ENCODE data around the gene IL36B.

The IL36B gene

DNA sequence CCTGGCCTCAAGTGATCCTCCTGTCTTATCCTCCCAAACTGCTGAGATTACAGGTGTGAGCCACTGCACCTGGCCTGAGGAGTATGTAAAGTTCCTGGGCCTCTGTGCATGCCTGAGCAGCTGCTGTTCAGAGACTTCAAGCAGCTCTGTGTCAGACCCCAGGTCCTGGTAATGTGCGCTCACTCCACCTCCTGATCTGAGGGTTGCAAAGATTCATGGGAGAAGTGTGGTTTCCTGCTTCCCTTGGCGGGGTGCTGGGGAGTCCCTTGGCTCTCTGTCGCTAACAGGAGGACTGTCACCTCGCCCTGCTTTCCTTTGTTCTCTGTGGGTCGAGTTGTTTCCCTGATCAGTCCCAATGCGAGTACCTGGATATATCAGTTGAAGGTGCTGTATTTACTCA is 56.0 kb downstream of the IL36B start:
- Histone ChIP-seq H3K27me3 (ENCODE audit: control insufficient read depth, insufficient read depth, low read length) (no peaks in the 10 kb centered on the region), H3K36me3 (ENCODE audit: control insufficient read depth, insufficient read depth, low read length) (no peaks in the 10 kb centered on the region), H3K9me3 (ENCODE audit: control insufficient read depth, insufficient read depth, low read length) (peaks cover 3% of the 10 kb centered on the region), H3K9ac (ENCODE audit: low read depth, low read length) (no peak overlapping the region), H3K4me1 (ENCODE audit: control insufficient read depth, insufficient read depth, low read length) (no peaks in the 10 kb centered on the region), H3K4me3 (ENCODE audit: low read depth, low read length) (no peak overlapping the region)

DNA sequence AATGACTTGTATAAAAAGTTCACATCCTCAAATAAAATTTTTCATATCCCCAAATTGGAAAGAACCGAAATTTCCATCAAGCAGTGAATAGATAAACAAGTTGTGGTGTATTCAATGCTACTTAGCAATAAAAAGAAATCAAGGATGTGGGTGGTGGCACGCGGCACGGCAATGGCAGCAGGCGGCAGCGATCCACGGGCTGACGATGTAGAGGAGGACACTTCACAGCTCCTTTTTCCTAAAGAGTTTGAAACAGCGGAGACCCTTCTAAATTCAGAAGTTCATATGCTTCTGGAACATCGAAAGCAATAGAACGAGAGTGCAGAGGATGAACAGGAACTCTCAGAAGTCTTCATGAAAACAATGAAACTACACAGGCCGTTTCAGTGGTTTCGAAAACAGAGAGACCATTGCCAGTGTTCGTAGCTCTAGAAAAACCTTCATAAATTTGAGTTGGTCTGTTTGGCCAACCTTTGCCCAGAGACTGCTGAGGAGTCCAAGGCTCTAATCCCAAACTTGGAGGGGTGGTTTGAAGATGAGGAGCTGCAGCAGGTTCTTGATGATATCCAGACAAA is 57.2 kb downstream of the IL36B start:
- Histone ChIP-seq H3K27me3 (ENCODE audit: control insufficient read depth, insufficient read depth, low read length) (no peaks in the 10 kb centered on the region), H3K36me3 (ENCODE audit: control insufficient read depth, insufficient read depth, low read length) (no peaks in the 10 kb centered on the region), H3K9me3 (ENCODE audit: control insufficient read depth, insufficient read depth, low read length) (no peaks in the 10 kb centered on the region), H3K9ac (ENCODE audit: low read depth, low read length) (no peak overlapping the region), H3K4me1 (ENCODE audit: control insufficient read depth, insufficient read depth, low read length) (no peaks in the 10 kb centered on the region), H3K4me3 (ENCODE audit: low read depth, low read length) (no peak overlapping the region)

DNA sequence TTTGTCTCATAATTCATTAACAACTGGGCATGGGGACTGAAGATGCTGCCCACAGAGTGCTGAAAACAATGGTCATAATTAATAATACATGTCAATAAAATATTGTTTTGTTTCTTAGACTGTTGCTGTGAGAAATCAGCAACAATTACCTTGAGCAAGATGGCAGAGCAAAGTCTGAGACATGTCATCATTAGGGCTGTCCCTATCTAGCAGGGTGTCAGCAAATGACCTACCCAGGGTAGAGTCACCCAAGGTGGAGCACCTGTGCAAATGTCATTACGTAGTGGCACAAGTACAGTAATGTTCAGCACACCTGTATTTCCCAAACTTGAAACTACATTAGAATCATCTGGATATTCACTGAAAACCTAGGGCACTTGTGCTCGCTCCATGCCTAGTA is 58.0 kb downstream of the IL36B start:
- H3K9ac ChIP-seq (ENCODE audit: low read depth, low read length): no peak overlapping the region
- H3K4me3 ChIP-seq (ENCODE audit: low read depth, low read length): no peak overlapping the region
- H3K9me3 ChIP-seq (ENCODE audit: control insufficient read depth, insufficient read depth, low read length): no peaks in the 10 kb centered on the region

DNA sequence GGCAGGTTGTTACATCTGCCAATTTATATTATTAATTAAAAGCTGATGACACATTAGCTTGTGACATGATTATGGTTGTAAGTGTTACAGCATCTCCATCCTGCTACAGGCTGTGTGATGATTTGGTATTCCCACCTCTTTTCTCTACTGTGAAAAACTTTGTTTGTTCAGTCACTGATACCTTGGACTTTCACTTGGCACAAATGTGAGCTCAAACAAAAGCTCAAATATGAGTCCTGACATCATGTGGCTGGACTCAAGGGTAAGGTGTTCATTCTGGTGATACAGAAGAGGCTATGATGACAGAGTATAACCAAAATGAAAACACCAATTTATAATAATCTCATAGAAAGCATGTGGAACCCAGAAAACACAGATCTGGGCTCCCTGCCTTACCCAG is 58.8 kb downstream of the IL36B start:
- Histone ChIP-seq H3K36me3 (ENCODE audit: control insufficient read depth, insufficient read depth, low read length) (no peaks in the 10 kb centered on the region), H3K9me3 (ENCODE audit: control insufficient read depth, insufficient read depth, low read length) (no peaks in the 10 kb centered on the region), H3K4me1 (ENCODE audit: control insufficient read depth, insufficient read depth, low read length) (no peaks in the 10 kb centered on the region), H3K9ac (ENCODE audit: low read depth, low read length) (no peak overlapping the region), H3K4me3 (ENCODE audit: low read depth, low read length) (no peak overlapping the region), H3K27me3 (ENCODE audit: control insufficient read depth, insufficient read depth, low read length) (no peaks in the 10 kb centered on the region)

More for the DNA sequence above, 58.0 kb downstream of the IL36B start:
- Histone ChIP-seq H3K4me1 (ENCODE audit: control insufficient read depth, insufficient read depth, low read length) (no peaks in the 10 kb centered on the region), H3K36me3 (ENCODE audit: control insufficient read depth, insufficient read depth, low read length) (no peaks in the 10 kb centered on the region), H3K27me3 (ENCODE audit: control insufficient read depth, insufficient read depth, low read length) (no peaks in the 10 kb centered on the region)

GRCh38 chr2:112989611-112990010 is 63.1 kb downstream of the IL36B start:
- no peak overlapping the region for H3K4me3 ChIP-seq (ENCODE audit: low read depth, low read length)
- H3K27me3 ChIP-seq (ENCODE audit: control insufficient read depth, insufficient read depth, low read length): no peaks in the 10 kb centered on the region
- no peak overlapping the region for H3K9ac ChIP-seq (ENCODE audit: low read depth, low read length)
- no peaks in the 10 kb centered on the region for H3K4me1 ChIP-seq (ENCODE audit: control insufficient read depth, insufficient read depth, low read length)
- no peaks in the 10 kb centered on the region for H3K36me3 ChIP-seq (ENCODE audit: control insufficient read depth, insufficient read depth, low read length)
- H3K9me3 ChIP-seq (ENCODE audit: control insufficient read depth, insufficient read depth, low read length): no peaks in the 10 kb centered on the region

DNA sequence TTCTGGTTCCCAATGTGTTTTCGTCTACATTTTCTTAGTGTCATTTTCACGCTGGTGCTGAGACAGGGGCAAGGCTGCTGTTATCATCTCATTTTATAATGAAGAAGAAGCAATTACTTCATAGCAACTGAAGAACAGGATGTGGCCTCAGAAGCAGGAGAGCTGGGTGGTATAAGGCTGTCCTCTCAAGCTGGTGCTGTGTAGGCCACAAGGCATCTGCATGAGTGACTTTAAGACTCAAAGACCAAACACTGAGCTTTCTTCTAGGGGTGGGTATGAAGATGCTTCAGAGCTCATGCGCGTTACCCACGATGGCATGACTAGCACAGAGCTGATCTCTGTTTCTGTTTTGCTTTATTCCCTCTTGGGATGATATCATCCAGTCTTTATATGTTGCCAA is 67.6 kb downstream of the IL36B start:
- Histone ChIP-seq H3K9ac (ENCODE audit: low read depth, low read length) (no peak overlapping the region), H3K36me3 (ENCODE audit: control insufficient read depth, insufficient read depth, low read length) (no peaks in the 10 kb centered on the region), H3K4me3 (ENCODE audit: low read depth, low read length) (no peak overlapping the region), H3K4me1 (ENCODE audit: control insufficient read depth, insufficient read depth, low read length) (no peaks in the 10 kb centered on the region), H3K9me3 (ENCODE audit: control insufficient read depth, insufficient read depth, low read length) (no peaks in the 10 kb centered on the region), H3K27me3 (ENCODE audit: control insufficient read depth, insufficient read depth, low read length) (no peaks in the 10 kb centered on the region)

GRCh38 chr2:112980537-112980936 is 72.1 kb downstream of the IL36B start:
- Histone ChIP-seq H3K27me3 (ENCODE audit: control insufficient read depth, insufficient read depth, low read length) (peaks cover 5% of the 10 kb centered on the region), H3K4me3 (ENCODE audit: low read depth, low read length) (no peak overlapping the region), H3K4me1 (ENCODE audit: control insufficient read depth, insufficient read depth, low read length) (no peaks in the 10 kb centered on the region), H3K9ac (ENCODE audit: low read depth, low read length) (no peak overlapping the region), H3K36me3 (ENCODE audit: control insufficient read depth, insufficient read depth, low read length) (no peaks in the 10 kb centered on the region), H3K9me3 (ENCODE audit: control insufficient read depth, insufficient read depth, low read length) (no peaks in the 10 kb centered on the region)

DNA sequence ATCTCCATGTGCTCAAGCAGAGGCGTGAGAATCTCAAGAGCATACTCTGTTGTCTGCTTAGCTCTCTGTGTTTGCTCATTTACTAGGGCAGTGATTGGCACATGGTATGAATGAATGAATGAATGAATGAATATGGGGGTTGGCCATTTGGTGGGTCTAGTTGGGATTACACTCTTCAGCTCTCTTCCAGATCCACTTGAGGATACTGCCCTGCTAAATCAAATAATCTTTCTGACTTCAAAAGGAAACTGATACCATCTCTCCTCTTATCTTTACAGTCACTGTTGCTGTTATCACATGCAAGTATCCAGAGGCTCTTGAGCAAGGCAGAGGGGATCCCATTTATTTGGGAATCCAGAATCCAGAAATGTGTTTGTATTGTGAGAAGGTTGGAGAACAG is 72.9 kb downstream of the IL36B start:
- no peaks in the 10 kb centered on the region for H3K9me3 ChIP-seq (ENCODE audit: control insufficient read depth, insufficient read depth, low read length)
- H3K4me3 ChIP-seq (ENCODE audit: low read depth, low read length): no peak overlapping the region
- no peaks in the 10 kb centered on the region for H3K36me3 ChIP-seq (ENCODE audit: control insufficient read depth, insufficient read depth, low read length)
- H3K9ac ChIP-seq (ENCODE audit: low read depth, low read length): no peak overlapping the region
- no peaks in the 10 kb centered on the region for H3K4me1 ChIP-seq (ENCODE audit: control insufficient read depth, insufficient read depth, low read length)
- H3K27me3 ChIP-seq (ENCODE audit: control insufficient read depth, insufficient read depth, low read length): peaks cover 5% of the 10 kb centered on the region

DNA sequence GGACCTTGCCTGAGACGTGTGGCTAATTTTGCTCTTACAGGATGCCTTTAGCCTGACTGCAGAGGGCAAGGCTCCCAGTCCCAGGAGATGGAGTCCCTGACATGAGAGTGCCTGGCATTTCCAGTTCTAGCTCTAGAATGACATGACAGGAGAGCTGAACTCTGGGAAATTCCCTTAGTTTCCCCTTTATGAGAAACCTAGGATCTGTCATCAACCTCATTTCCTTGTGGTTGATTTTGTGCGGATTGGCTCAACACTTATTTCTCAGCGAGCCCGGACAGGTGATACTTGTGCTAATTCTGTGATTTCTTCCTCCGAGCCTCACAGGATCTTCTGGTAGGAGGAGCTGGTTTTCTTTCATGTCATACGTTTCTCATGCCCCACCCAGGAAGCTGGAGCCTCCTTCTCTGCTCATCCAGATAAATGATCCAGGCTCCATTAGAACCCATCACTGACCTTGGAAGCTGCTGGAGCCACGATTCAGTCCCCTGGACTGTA is 75.1 kb downstream of the IL36B start, which contains the start of gene IL36G:
IL36G (plus strand) TSS at position 448 of the 498 bp plus-strand sequence. CDS start 633 bp downstream, outside the sequence.
- H3K27me3 ChIP-seq (ENCODE audit: control insufficient read depth, insufficient read depth, low read length): peaks cover 5% of the 10 kb centered on the region
- no peak within 1 kb of the TSS for H3K9ac ChIP-seq (ENCODE audit: low read depth, low read length)
- H3K36me3 ChIP-seq (ENCODE audit: control insufficient read depth, insufficient read depth, low read length): no peaks in the 10 kb centered on the region
- no peaks in the 10 kb centered on the region for H3K4me1 ChIP-seq (ENCODE audit: control insufficient read depth, insufficient read depth, low read length)
- no peaks in the 10 kb centered on the region for H3K9me3 ChIP-seq (ENCODE audit: control insufficient read depth, insufficient read depth, low read length)
- no peak within 1 kb of the TSS for H3K4me3 ChIP-seq (ENCODE audit: low read depth, low read length)

Measured in iPS-15b (cell line).